H1 (cell line): ENCODE data around the gene WDR76.

Experiments used
- CTCF ChIP-seq, 3 experiments: IDR thresholded peaks; 1 replicate in 2 of 3; 2 replicates in 1 of 3; pipeline versions ENCODE4 v1.5.1 to v1.6.1; 2011; ENCODE audit warnings: low read length in 3 of 3, mild to moderate bottlenecking in 3 of 3, inconsistent platforms in 2 of 3, low read depth in 1 of 3, moderate library complexity in 1 of 3; ENCODE audit not compliant: insufficient read depth in 1 of 3; ENCODE audit errors: control extremely low read depth in 1 of 3
- KDM1A ChIP-seq: fragments of 200-600, 300-600 bp; sonication (generic); IDR thresholded peaks from 2 replicates; pipeline ENCODE4 v1.7.1; 2016; ENCODE audit warnings: mild to moderate bottlenecking, low read length, borderline replicate concordance
- KDM4A ChIP-seq: IDR thresholded peaks from one replicate; pipeline ENCODE4 v1.7.1; 2012; ENCODE audit warnings: low read depth, mild to moderate bottlenecking, moderate library complexity, low read length, inconsistent platforms; ENCODE audit not compliant: severe bottlenecking

- TF ChIP-seq CTCF (IDR thresholded peaks at IDR 0.05; ENCODE audit: control extremely low read depth in 1 of 3, insufficient read depth in 1 of 3, low read depth in 1 of 3, low read length in 3 of 3) = no peak
- TF ChIP-seq KDM1A = no peak
- TF ChIP-seq KDM4A = no peak
These were observed 56.8 kb downstream of the WDR76 start for GRCh38 chr15:43883571-43883970.
